HG03064 (cell line): ENCODE data around the gene METTL27.
"Not testable (repeated sequence)": the region's sequence is repeated elsewhere in the genome, so short reads cannot be mapped to it uniquely, and the experiment has no call there.

ENCODE experiments used
- ATAC-seq: cut with Tn5 transposase; IDR thresholded peaks from one replicate; pipeline ENCODE4 v1.9.1; 2021; ENCODE audit warnings: low read depth; ENCODE audit not compliant: unreplicated experiment

The METTL27 gene

DNA sequence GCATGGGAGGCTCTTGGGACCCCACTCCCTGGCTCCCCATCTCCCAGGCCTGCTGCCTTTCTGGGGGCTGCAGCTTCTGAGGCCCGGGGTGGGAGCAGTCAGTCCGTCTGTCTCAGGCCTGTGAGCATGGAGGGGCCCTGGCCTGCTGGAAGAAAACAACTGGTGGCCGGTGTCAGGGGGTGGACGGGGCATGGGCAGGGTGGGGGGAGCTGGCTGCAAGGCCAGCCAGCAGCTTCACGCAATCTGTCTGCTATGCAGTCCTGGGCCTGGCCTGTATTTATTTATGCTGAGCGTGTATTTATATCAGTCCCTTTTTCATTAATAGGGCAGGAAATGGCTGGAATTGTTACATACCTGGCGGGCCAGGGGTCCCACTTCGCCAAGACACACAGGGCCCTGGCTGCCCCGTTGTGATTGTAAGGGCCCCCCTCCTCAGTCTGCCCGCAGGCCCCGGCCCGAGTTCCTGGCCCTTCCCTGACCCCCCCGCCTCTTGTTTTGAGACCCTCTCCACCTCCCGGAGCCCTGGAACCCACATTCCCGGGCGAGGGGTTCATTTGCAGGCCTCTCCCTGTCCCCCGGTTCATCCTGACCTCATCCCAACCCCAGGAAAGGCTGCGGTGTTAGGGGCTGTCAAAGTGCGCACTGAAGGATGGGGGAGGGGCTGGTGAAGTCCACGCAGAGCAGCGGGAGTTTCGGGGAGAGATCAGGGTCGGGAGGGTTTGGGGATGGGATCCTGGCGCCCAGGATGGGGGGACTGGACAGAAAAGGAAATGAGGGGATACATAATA is 26.9 kb upstream of the METTL27 start:
- no peak for ATAC-seq

DNA sequence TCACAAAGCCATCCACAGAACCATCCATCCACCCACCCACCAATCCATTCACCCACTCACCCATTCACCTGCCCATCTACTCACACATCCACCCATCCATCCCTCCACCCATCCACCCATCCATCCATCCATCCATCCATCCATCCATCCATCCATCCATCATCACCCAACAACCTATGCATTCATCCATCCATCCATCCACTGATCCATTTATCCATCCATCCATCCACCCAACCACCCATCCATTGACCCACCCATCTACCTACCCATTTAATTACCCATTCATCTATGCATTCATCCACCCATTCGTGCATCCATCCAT is 24.1 kb upstream of the METTL27 start:
- no peak for ATAC-seq

DNA sequence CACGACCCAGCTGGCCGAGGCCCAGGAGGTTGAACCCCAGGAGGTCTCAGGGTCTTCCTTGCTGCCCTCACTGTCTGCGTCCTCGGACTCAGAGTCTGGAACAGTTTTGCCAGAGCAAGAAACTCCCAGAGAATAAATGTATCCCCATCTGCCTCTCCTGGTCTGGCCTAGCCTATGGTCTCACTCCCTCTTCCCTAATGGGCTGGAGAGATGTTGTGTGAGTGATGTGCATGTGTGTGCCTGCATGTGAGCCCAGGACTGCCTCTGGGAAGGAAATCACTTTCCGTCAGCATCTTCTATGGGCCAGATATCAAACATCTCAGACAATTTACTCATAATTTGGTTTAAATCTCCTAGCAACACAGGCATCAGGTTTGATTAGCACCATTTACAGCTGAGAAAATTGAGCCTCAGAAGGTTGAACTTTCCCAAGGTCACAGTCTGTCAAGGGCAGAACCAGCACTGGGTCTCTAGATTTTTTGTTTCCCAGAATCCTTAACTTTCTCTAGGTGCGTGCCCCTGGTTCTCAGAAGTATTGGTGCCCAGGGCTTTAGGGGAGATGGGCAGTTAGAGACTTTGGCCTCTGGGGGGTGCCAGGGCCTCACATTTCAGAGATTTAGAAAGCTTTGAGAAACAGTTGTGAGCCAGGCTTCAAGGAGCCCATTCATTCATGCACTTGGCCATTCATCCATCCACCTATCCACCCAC is 23.6 kb upstream of the METTL27 start:
- ATAC-seq = no peak

DNA sequence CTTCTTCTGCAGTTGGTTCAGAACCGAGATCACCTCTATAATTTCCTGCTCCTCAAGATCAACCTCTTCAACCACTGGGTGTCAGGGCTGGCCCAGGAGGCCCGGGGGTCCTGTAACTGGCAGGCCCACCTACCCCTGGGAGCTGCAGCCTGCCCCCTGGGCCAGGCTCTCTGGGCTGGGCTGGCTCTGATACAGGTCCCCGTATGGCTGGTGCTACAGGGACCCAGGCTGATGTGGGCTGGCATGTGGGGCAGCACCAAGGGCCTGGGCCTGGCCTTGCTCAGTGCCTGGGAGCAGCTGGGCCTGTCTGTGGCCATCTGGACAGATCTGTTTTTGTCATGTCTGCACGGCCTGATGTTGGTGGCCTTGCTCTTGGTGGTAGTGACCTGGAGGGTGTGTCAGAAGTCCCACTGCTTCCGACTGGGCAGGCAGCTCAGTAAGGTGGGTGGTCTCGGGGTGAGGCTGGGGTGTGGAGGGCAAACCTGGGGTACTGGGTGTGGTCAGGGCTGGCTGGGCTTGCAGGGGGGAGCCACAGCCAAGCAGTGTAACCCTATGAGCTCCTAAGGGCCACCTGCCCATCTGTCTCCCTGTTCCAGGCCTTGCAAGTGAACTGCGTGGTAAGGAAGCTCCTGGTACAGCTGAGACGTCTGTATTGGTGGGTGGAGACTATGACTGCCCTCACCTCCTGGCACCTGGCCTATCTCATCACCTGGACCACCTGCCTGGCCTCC is 22.8 kb upstream of the METTL27 start:
- no peak for ATAC-seq

DNA sequence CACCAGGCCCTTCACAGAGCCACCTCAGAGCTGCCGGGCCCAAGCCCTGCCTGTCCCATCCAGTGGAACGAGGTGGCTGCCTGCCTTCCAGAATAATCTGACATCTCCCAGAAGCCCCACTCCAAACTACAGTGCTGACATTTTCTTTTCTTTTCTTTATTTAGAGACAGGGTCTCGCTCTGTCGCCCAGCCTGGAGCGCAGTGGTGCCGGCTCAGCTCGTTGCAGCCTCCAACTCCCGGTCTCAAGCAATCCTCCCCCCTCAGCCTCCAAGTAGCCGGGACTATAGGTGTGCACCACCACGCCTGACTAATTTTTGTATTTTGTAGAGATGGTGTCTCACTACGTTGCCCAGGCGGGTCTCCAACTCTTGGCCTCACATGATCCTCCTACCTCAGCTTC is 19.0 kb upstream of the METTL27 start:
- no peak for ATAC-seq

DNA sequence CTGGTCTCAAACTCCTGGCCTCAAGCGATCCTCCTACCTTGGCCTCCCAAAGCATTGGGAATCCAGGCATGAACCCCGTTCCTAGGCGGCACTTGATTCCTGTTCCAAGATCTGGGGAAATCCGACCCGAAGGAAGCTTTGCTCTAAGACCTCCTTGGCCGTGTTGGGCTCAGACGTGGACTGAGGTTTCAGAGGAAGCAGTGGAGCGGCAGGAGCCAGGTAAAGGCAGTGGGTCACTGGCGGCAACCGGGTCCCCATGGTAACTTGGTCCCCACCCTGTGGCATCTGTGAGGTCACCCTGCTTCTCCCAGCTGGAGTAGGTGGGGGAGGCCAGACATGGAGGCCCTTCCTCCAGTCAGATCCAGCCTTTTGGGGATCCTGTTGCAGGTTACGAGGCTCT is 18.5 kb upstream of the METTL27 start, which contains the start of gene TMEM270:
TSS of gene TMEM270 (plus strand) at position 301 of the 400 bp plus-strand sequence. CDS start at position 337, 36 bp downstream.
- ATAC-seq = no peak

DNA sequence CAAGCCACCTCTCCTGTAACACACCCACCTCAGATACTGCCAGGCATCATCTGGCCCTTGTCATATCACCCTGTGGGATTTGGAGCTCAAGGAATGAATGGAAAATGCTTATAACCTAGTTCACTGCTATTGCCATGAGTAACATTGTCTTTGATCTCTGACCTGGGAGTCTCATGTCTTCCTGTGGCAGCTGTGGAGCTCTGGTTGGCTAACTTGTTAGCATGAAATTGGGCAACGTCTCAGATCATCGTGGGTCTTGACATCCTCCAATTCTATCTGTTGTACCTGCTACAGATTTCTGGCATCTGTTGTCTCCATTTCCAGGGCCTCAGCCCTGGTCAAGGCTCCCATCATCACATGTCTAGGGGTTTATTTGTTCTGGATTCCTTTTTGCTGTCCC is 16.5 kb upstream of the METTL27 start:
- no peak for ATAC-seq

DNA sequence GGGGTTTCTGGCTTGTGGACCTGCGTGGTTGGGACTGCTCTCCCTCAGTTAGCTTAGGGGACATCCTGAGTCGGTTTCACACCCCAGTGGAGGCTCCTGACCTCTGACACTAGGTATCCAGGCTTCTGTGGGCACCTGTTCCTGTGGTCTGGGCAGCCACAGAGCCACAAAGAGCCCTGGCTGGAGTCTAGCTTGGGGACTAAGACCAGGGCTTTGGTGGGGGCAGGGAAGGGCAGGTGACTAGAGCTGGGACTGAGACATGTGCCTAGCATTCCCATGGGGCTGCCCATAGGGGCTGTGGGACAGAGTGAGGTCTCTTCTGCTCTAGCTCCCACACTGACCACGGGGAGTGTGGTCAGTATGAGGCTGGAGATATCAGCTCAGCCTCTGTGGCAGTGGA is 14.6 kb upstream of the METTL27 start:
- ATAC-seq = no peak

DNA sequence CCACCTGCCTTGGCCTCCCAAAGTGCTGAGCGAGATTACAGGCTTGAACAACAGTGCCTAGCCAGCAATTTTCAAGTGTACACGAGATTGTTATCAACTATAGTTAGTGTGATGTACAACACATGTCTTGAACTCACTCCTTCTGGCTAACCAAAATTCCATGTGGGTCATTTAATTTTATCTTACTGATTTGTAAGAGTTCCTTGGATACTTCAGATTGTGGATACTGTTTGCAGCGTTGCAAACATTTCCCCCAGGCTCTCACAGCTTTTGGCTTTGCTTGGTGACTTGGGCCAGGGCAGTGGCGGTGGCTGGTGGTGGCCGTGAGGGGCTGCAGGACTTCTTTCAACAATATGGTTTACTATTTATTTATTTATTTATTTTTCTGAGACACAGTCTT is 10.2 kb upstream of the METTL27 start:
- no peak for ATAC-seq

DNA sequence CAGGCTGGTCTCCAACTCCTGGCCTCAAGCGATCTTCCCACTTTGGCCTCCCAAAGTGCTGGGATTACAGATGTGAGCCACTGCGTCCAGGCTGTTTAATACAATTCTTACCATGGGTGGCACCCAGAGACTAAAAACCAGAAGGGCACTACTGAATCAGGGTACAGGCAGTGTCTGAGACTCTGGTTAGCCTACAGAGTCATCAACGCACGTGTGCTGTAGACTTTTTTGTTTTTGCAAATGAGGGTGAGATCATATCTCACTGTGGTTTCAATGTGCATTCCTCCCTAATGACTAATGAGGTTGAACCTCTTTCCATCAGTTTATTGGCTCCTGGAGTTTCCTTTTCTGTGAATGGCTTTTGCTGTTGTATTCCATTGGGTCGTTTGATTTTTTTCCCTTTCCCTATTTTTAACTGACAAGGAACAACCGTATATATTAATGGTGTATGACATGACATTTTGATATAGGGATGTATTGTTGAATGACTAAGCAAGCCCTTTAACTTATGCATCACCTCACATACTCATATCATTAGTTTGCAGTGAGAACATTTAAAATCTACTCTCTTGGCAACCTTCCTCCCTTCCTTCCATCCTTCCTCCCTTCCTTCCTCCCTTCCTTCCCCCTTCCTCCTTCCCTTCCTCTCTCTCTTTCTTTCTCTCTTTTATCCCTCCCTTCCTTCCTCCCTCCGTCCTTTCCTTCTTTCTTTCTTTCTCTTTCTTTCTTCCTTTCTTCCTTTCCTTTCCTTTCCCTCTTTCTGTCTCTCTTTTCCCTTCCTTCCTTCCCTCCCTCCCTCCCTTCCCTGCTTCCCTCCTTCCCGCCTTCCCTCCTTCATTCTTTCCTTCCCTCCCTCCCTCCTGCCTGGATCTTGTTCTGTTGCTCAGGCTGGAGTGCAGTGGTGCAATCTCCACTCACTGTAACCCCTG is 9.4 kb upstream of the METTL27 start:
- ATAC-seq = no peak

DNA sequence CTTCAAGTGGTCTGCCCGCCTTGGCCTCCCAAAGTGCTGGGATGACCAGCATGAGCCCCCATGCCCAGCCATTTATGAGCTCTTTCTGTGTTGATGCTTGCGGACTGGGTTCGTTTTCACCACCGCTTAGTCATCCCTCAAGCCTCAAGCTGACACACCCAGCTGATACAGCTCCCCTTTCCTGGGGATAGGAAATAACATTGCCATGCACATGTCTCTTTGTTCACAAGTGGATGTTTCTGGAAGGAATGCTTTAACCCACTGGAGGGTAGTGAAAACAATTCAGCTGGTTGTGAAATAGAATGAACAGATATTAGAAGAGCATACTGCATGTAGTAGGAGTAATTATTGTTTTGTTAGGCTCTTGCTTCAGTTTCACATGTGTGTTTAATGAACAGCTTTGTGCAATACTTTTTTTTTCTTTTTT is 8.5 kb upstream of the METTL27 start:
- ATAC-seq = no peak

DNA sequence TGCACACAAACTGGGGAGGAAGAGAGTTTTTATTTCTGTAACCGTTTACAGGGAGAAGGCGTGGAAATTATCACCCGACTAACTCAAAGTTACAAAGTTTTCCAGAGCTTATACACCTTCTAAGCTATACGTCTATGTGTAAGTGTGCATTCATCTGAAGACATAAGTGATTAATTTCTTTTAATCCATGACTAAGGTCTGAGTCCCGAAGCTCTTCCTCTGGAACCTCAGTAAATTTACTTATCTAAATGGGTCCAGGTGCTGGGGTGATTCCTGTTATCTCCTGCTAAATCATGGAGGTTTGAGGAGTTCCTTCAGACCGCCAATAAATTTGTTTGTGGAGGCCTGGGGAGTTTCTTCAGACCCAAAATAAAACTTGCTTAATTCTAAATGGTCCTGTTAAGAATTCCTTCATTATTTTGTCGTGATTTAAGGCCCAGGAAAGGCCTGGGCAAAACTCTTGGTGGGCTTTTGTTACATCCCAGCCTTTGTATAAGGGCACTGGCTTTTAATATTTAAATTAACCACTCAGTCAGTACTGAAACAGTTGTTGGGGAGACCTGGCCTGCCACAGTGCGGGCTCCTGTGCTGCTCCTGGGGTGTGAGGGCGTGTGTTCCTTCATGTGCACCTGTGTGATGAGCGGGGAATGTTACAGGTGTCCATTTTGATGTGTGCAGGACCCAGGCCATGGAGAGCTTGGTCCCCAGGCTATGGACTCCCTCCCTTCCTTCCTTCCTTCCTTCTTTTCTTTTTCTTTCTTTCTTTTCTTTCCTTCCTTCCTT is 5.8 kb upstream of the METTL27 start:
- ATAC-seq = no peak

DNA sequence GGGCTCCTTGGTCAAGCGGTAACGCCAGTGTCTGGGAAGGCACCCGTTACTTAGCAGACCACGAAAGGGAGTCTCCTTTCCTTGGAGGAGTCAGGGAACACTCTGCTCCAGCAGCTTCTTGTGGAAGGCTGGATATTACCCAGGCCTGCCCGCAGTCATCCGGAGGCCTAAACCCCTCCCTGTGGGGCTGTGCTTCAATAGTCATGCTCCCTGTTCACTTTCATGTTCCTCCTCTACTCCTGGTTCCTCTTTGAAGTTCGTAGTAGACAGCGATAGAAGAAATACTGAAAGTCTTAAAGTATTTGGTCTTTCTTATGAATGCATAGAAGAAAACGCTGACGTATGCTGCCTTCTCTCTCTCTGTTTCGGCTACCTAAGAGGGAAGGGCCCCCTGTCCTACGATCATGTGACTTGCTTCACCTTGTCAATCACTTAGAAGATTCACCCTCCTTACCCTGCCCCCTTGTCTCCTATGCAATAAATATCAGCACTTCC is 3.4 kb upstream of the METTL27 start:
- not testable (repeated sequence) for ATAC-seq

DNA sequence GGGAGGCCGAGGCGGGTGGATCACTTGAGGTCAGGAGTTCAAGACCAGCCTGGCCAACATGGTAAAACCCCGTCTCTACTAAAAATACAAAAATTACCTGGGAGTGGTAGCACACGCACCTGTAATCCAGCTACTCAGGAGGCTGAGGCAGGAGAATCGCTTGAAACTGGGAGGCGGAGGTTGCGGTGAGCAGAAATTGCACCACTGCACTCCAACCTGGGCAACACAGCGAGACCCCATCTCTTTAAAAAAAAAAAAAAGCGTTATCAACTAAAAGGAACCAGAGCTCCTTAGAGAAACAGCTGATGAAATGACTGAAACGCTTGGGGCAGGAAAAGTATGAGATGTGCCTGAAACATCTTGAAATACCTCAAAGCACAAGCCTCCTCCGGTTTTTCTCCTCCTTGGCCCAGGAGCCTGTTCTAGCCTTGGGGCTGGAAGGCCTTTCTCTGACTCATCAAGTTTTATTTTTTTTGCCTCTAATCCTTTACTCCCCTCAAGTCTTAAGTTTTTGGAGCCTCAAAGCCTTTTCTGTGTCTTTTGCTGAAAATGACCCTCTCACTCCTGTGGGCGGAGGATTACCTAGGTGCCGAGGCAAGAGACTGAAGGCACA is 2.6 kb upstream of the METTL27 start:
- ATAC-seq = no peak

DNA sequence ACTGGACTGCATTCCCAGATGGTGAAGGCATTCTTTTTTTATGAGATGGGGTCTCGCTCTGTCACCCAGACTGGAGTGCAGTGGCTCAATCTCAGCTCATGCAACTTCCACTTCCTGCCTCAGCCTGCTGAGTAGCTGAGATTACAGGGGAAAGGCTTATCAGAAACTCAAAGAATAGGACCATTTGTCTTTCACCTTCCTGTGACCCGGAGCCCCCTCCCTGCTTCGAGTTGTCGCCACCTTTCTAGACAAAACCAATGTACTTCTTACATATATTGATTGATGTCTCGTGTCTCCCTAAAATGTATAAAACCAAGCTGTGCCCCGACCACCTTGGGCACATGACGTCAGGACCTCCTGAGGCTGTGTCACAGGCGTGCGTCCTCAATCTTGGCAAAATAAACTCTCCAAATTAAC is 1.8 kb upstream of the METTL27 start:
- no peak for ATAC-seq

DNA sequence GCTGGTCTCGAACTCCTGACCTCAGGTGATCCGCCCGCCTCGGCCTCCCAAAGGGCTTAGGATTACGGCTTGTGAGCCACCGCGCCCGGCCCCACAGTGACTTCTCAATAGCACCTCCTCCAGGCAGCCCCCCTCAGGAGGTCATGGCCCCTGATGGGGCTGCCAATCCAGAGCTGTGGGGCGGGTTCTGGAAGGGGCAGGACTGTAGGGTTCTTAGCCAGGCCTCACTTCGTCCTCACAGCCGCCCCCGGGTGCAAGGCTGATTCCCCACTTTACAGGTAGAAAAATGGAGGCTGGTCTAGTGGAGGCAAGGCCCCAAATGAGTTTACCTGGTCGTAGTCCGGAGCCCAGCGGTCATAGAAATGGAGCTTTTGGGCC is 638 bp downstream of the METTL27 start:
- no peak for ATAC-seq

DNA sequence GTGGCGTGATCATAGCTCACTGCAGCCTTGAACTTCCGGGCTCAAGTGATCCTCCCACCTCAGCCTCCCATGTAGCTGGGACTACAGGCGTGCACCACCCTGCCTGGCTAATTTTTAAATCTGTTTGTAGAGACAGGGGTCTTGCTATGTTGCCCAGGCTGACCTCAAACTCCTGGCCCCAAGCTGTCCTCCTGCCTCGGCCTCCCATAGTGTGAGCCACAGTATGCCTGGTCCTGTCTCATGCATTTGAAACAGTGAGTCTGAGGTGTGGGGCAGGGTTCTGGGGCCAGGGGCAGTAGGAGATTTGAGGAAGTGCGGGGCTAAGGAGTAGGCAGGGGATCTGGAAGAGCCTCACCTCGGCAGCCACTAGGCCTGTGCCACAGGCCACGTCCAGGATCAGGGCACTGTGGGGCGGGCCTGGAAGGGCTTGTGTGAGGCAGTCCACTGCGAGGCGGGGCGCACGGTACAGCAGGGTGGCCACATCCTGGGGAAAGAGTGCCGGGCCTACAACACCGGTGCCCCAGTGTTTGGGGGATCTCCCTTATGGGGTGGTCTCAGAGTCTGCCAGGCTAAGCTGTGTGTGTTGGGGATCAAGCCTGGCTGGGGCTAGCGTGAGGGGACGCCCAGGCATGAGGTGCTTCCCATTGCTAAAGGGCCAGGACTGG is 1.5 kb downstream of the METTL27 start:
- no peak for ATAC-seq
